Activated T-cell treated with anti-CD3 and anti-CD28 coated beads for 4 hours (primary cell): ENCODE measurements around the gene CHKA.
A peak's percentile ranks its signal among the peaks of the same experiment; 100 is the strongest.

Experiments used
- DNase-seq: peaks from one replicate; pipeline ENCODE4 v3.0.0-alpha.2; 2020

Gene CHKA

DNA sequence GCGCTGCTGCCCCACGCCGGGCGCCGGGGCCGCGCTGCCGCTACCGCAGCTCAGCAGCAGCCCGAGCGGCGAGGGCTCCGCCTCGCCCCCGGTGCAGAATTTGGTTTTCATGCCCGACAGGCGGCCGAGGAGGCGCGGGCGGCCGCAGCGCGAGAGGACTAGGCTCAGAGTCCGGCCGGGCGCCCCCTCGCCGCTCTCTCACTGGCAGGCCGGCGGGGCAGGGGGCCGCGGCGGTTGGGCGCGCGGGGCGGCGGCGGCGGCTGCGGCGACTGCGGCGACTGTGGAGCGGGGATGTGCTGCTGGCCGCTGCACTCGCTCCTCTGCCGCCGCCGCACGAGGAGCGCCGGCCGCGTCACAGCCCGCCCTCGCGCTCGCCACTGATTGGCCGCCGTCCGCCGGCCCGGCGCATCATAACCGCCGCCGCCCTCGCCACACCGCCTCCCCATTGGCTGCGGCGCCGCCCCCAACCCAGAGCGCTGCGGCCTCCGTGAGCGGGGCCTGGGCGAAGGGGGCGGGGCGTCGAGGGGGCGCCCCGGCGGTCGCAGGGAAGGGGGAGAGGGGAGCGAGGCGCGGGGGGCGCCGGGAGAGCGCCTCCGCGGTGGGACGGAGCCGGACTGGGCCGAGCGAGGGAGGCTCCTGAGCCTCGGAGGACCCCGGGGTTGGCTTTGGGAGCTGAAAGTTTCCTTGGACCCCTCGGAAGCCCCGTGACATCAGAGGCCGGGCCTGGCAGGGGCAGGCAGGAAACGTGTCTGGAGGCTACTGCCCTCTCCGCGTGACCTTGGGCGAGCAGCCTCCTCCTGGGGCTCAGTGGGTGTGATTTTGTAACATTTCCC lies at the start of gene CHKA:
Gene CHKA (minus strand): TSS at position 322 of the 833 bp plus-strand sequence. CDS start 211 bp downstream, at position 111.
- DNase-seq: peak; percentile 78

DNA sequence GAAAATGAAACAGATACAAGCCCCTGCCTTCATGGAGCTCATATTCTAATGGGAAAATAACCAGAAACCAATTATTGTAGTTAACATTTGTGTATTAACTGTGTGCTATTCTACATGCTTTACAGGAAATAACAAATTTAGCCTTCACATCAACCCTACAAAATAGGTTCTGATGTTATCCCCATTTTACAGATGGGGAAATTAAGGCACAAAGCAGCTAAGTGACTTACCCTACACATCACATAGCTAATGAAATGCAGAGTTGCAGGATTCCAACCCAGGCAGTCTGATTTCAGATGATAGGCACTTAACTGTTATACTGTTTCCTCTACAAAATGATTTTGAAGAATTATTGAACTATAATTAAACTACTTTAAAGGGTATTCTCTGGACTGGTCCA lies 48.3 kb upstream of the CHKA start:
- no peak for DNase-seq

DNA sequence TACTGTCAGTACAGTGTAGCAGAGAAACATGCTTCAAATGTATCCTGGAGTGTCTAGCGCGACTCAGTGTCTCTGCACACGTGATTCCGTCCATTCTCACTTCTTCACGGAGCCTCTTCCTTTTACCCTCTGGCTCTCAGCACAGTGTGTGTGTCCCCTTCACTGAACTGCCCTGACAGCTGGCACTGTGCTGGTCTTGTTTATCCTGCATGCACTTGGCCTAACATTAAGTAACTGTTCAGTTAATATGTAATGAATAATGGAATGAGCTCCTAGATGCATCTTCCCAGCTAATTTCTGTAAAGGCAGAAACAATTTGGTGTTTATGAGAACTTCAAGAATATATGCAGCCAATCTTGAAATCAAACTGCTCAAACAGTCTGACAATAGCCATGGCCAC lies 47.5 kb upstream of the CHKA start:
- DNase-seq: no peak

DNA sequence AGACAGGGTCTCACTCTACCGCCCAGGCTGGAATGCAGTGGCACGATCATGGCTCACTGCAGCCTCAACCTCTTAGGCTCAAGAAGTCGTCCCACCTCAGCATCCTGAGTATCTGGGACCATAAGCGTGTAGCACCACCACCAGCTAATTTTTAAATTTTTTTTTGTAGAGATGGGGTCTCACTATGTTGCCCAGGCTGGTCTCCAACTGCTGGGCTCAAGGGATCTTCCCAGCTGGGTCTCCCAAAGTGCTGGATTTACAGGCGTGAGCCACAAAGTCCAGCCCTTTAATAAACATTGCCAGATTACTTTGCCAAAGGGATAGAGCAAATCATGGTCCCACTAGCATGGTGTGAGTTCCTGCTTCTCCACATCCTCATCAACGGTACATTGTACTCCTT lies 46.3 kb upstream of the CHKA start:
- no peak for DNase-seq

DNA sequence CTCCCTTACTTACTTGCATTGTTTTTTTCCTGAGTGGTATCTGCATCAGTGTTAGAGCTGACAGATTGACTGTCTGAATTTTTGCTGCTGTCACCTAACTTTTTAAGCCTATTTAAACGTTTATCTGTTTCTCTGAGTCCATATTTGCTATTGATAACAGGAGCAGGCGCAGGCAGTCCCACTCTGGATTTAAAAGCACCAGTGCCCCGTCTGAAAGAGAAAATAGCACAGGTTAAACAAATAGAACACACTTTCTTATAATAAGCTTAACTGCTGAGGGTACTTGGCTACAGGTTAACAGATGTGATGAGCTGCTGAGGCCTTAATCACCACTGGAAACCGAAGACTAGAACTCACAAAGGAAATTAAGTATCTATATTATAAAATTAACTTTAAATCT lies 45.8 kb upstream of the CHKA start:
- no peak for DNase-seq

DNA sequence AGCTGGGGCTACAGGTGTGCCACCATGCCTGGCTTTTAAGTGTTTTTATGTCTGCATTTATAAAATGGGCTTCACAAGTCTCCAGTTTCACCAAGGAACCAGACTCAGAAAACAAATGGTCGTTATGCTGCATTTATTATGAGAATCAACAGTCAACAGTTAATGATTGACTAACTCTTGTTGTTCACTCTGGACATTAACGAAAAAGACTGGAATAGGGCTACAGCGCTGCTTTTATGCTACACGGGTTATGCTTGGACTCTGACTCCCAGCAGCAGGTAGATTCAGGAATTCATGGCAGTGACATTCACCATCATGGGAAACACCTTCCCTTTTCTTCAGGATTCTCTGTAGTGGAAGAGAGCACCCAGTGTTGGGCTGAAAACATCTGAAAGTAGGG lies 44.4 kb upstream of the CHKA start:
- DNase-seq: no peak

DNA sequence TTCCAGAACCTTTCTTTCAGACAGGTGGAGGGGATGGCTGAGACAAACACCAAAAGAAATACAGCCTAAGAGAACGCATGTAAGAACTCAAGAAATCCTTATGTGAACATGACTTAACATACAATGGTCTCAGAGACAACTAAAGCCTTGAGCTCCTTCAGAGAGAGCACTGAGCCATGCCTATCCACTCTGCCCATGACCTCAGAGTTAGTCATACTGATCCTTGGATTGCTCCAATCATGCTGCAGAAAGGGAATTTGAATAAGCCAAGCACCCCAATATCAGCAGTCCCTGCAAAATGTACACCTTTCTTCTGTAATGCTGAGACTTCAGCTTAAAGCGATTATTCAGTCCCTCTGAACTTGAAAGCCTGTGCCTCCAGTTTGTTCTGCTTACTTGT lies 43.2 kb upstream of the CHKA start:
- no peak for DNase-seq

DNA sequence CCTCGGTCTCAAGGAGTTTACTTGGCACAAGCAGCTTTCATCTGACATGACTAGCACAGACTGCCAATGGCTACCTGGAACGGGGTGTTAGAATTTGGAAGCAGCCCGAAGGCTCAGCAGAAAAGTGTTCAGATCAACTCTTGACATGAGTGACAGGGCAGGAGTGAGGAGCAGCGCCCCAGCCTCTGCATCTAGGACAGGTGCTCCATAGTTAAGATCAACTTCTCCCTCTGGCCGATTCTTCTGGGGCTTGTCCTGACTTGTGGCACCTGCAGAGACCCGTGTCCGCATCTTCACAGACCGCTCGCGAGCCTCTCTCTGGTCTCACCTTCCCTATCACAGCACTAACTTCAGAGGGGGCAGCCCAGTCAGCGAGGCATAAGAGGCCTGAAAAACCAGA lies 42.5 kb upstream of the CHKA start:
- no peak for DNase-seq

DNA sequence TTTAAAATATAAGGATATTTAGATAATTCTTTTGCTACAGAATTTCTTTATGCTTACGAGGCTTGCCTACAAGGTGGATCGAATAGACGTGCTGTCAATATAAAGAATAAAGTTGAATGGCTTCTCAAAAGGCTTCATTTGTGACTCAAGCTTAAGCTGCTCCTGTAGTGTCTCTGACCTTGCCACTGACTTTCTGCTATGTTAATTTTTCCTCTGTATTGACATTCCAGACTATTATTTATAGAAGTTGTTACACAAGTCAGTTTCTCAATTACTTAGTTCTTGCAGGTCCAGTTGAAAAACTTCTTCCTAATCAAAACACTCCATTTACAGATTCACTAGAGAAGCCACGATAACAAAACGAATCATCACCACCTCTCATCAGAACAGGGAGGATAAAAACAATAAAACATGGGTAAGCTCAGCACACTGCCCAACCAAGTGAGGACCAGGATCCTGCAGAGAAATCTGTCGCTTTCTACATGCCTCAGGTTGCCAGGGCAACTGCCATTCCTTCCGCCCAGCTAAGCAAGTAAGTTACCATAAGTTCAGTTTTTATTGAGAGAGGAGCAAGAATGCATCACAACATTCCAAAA lies 39.0 kb upstream of the CHKA start:
- no peak for DNase-seq

DNA sequence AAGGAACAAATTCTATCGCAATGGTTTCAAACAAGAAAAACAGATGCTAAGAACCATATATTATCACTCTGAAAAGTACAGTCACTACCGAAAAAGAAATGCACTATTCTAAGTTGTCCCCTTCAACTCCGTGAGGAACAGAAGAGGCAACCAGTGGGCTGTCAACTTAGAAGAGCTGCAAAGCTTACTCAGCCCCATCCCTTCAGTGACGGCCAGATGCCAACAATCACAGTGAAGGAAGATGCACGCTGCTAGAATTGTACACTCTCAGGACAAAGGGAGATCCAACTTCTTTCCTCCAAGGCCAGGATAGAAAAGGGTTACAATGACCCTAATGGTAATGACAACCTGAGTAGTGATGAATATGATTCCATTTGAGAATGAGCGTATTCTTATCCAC lies 38.5 kb upstream of the CHKA start:
- DNase-seq: no peak

DNA sequence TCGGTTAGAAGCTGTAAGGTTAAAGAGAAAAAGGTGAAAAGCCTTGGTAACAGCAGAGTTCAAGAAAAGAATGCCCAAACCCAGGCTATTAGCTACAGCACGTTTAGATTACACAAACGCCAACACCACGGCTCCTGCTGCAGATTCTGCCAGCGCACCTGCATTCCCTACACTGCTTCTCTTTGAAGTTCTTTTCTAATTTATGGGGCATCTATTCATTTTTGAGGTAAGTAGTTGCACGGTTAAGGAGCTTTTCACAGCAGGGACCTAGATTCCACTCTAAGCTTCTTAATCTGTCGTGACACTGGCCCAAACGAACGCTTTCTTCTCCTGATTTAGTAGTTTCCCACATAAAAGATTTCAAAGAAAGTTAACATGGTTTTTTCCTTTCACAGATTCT lies 38.0 kb upstream of the CHKA start:
- no peak for DNase-seq

DNA sequence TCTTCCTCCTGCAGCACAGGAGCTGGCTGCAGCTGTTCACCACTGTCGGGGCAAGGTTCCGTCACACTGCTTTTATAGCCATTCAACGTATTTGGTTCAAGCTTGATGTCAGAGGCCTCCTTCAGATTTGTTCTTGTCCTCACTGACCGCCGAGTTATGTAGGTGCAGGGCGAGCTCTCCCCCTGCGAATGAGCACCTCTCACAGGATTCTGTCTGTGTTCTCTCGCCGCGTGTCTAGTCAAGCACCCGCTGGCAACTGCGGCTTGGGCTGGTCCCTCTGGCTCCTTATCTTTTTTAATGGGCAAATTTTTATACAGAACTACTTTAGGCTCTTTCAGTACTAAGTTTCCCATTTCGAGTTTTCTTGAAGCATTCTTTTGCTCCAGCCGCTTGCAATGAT lies 37.4 kb upstream of the CHKA start:
- no peak for DNase-seq

DNA sequence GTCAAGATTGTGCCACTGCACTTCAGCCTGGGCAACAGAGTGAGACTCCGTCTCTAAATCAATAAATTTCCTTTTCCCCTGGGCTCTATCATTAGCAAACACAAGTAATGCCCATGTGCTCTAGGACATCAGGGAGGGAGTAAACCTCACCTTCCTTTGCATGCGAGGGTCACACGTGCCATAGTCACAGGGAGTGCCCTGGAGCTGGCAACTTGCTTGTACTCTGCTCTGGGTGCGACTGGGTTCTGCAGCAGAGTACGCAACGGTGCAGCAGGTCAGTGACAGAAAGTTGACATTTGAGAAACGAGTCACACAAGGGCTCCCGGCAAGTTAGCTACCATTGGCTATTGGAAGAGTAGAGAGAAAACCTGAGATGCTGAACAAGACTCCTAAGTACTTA lies 32.6 kb upstream of the CHKA start:
- no peak for DNase-seq

DNA sequence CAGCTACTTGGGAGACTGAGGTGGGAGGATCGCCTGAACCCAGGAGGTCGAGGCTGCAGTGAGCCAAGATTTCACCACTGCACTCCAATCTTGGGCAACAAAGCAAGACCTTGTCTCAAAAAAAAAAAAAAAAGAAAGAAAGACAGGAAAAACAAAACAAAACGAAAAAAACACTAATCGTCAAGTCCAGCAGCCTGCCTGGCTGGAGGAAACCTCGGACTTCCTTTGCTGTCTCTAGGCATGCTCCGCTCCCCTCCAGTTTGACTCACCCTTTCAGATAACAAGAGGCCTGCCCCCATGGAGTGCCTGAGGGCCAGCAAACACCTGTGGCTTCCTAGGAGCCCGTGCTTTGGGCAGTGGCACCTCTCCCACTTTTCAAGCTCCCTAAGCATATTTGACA lies 28.8 kb upstream of the CHKA start:
- DNase-seq: no peak

DNA sequence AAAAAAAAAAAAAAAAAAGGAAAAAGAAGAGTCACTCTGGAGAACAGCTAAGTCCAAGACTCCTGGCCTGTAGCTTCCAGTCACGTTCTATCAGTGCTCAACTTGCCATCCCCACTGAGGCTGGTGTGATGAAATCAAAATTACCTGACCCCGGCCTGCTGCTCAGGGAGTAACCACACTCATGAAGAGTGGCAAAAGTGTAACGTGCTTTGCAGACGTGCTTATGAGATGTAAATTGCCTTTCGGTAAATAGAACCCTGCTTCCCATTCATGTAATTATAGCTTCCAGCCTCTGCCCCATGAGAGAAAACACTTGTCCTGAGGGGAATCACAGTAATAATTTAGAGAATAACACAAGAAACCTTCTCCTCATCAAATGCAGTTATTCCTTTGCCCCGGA lies 28.2 kb upstream of the CHKA start:
- DNase-seq: no peak

DNA sequence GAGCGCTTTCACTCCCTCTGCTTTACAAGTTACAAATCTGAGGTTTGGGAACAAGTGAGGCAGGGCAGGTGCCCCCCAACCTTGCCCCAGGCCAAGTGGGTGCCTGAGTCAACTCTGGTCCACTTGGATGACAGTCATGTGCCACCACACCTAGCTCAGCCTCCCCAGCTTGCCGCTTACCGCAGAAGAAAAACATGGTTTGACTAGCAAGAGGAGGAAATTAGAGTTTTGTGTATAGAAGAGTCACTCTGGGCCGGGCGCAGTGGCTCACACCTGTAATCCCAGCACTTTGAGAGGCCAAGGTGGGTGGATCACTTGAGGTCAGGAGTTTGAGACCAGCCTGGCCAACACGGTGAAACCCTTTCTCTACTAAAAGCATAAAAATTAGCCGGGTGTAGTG lies 27.7 kb upstream of the CHKA start:
- DNase-seq: no peak

DNA sequence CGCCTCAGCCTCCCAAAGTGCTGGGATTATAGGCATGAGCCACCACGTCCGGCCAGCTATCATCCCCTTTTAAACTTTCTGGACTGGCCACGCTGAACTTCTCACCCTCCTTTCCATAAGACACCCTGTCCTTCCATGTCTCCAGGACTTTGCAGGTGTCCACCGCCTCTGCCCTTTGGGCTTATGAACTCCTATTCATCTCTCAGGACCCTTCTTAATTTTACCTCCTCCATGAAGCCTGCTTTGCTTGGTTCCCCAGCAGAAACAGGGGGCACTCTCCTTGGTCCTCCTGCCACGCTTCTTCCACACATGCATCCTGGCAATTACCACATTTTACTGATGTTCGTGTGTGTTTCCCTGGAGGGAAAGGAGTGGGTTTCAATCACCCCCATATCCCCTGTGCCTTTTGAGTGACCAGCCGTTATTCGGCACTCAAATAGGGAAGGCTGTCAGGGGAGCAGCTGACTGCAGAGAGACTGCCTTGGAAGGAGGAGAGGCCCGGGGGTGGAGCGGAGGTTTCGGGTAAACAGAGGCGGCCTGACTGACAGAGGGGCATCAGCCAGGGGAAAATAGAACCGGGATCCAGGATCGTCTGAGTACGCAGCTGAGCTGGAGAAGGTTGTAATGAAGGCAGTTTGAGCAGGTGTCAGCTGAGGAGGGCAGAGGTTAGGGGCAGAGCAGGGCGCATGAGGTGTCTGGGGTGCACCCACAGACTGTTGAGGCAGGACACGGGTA lies 27.1 kb upstream of the CHKA start:
- DNase-seq: no peak

DNA sequence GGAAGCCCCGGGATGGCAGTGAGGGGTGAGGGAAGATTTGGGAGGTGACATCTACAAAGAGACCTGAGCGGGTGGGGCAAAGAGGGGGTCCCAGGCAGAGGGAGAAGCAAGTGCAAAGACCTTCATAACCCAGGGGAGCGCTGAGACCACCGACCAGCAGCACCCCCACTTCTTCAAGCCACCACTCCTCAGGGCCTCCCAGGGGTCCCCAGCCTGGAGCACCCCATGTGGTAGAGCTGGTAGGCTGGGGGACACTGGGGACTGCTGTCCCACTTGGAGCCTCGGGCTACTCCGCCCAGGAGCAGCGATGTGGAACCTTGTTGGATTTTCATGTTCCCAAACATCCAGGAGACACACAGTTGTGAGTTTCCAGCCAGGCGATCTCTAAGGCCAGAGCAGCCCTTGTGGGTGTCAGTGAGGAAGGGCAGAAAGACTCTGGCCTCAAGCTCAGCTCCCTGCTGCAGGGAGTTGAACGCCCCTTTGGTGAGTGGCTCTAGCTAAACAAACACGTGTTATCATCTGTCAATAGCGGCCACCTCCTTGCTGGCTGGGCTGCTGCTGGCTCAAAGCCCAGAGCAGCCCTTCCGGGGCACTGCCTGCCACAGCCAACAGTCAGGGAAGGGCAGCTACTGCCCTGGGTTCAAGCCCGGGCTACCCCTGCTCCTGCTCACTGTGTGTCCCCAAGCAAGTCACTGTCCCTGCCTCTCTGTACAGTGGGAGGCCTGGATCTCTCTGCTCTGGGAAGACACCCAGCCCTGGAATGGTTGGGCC lies 25.7 kb upstream of the CHKA start:
- DNase-seq: no peak

DNA sequence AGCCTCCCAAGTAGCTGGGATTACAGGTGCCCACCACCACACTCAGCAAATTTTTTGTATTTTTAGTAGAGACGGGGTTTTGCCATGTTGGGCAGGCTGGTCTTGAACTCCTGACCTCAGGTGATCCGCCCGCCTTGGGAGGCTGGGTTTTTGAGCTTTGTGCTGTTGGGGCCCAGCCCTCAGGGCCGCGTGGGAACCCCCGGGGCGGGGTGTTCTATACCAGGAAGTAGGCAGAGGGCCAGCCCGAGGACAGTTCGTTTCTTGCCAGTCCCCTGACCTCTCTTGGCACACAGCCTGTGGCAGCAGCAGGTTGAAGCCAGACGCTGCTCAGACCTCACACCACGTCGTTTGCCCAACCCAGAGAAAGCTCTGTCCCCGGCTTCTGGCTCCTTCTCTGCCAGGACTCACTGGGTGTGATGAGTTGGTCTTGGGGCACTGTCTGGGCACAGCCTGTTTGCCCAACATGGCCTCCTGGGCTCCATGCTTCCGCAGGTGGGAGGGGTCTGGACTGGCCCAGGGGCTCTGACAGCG lies 24.9 kb upstream of the CHKA start:
- no peak for DNase-seq

DNA sequence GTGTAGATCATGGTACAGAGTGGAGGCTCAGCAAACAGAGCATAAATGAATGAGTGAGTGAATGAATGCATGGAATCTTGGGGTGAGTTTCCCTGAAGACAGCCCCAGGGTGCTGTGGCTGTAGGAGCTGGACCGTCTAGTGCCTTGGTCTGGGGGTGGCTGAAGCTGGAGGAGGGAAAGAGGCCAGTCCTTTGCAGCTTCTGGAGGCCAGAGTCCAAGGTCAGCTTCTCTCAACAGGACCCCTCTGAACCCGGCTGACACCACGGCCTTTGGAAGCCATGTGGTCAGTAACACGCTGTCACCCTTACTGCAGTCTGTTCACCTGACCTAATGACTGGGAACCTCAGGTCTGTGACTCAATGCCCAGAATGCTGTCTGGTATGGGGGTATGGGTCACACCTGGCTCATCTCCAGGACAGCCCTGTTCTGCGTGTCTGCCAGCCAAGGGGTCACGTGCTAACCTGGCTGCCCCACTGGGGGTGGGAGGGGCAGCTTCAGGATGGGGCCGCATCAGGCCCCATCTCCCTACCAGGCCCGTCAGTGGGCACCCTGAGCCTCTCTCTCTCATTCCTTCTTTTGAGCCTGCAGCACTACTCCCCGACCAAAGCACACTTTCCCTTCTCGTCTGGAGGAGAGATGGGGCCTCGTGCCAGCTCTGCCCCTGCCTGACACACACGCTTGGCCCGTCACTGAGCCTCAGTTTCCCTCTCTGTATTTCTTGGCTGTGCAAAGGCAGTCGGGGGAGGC lies 24.1 kb upstream of the CHKA start:
- no peak for DNase-seq

DNA sequence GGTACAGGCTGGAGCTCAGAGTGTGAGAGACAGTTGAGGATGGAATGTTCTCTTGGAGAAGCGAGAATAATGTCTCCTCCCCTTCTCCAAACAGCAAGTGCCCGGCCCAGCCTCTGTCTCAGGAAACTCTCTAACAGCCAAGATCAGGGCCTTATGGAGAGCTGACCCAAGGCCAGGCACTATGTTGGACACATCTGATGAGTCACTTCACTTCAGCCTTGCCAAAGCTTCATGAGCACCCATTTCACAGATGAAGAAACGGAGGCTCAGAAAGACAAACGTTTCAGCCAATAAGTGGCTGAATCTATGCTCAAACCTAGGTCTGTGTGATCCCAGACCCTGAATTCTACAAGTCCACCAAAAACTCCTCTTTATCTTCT lies 22.1 kb upstream of the CHKA start:
- no peak for DNase-seq
